Fibroblast of pulmonary artery (primary cell): Measurements from ENCODE around the gene GAN.
"Not testable (repeated sequence)": the region's sequence is repeated elsewhere in the genome, so short reads cannot be mapped to it uniquely, and the experiment has no call there.

Experiments
- DNase-seq: peaks from one replicate; pipeline ENCODE4 v3.0.0-alpha.2; 2010; ENCODE audit warnings: low read depth
- H3K4me3 ChIP-seq: replicated peaks from 2 replicates; pipeline ENCODE4 v1.5.1; 2011; ENCODE audit warnings: low read depth, mild to moderate bottlenecking, control low read depth, low read length, moderate library complexity
- TF ChIP-seq, protein P1 (sequence below): IDR thresholded peaks from 2 replicates; pipeline ENCODE4 v1.5.1; 2011; ENCODE audit warnings: mild to moderate bottlenecking, control low read depth, low read length, inconsistent platforms; ENCODE audit errors: missing control alignments

GAN gene

DNA sequence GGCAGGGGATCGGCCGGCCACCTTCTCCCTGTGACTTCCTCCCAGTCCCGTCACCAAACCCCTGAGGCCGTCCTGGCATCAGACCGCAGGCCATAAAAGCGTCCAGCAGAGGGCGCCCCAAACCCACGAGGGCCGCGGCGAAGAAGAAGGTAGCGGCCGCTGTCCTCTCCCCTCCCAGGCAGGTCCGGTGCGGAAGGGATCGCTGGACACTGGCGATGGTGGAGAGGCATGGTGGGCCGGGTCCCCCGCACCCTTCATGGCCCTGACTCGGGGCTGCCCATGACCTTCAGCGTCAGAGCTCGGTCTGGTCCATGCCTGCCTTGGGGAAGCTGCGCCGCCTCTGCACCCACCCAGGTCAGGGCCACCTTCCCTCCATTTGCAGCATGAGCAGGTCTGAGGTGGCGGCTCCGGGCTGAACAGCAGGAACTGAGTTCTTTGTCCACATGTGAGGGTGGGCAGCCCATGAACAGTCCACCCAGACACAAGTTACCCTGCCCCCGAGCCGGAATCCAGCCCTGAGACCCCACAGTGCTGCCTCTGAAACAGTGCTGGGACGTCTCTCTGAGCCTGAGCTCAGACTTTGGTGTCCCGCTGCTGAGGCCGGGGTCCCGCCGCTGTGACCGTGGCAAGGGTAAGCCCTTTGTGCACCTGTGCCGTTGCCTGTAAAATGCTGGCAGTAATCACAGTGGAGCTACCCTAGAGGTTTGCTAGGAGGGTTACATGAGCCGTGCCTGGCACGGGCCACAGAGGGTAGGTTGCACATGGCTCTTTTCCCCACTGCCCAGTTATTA is 89.0 kb downstream of the GAN start:
- no peak overlapping the region for H3K4me3 ChIP-seq
- TF ChIP-seq, protein P1, sequence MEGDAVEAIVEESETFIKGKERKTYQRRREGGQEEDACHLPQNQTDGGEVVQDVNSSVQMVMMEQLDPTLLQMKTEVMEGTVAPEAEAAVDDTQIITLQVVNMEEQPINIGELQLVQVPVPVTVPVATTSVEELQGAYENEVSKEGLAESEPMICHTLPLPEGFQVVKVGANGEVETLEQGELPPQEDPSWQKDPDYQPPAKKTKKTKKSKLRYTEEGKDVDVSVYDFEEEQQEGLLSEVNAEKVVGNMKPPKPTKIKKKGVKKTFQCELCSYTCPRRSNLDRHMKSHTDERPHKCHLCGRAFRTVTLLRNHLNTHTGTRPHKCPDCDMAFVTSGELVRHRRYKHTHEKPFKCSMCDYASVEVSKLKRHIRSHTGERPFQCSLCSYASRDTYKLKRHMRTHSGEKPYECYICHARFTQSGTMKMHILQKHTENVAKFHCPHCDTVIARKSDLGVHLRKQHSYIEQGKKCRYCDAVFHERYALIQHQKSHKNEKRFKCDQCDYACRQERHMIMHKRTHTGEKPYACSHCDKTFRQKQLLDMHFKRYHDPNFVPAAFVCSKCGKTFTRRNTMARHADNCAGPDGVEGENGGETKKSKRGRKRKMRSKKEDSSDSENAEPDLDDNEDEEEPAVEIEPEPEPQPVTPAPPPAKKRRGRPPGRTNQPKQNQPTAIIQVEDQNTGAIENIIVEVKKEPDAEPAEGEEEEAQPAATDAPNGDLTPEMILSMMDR, result peak; percentile 83
- DNase-seq, result peak; percentile 73

- DNase-seq, result not testable (repeated sequence)
These were observed 90.2 kb downstream of the GAN start for GRCh38 chr16:81405002-81405401.

DNA sequence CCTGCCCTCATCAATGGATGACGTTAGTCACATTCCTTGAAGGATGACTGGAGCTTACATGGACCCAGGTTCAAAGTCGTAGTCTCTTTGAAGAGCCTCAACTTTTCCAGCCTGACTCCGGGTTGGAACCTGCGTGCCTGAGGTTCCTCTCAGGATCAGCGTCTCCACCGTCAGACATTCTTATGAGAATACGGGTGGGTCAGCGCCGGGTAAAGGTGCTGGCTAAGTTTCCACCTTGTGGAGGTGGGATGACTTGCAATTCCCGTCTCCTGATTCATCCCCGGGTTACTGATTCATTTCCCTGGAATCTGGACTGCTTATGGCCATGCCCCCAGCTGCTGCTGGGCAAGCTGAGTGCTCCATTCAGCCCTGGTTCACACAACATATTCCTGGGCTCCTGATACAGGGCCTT is 90.9 kb downstream of the GAN start:
- TF ChIP-seq, protein P1, result peak; percentile 22
- DNase-seq, result peak; percentile 92
- H3K4me3 ChIP-seq, result no peak overlapping the region

More at GRCh38 chr16:81405002-81405401, 90.2 kb downstream of the GAN start:
- not testable (repeated sequence) for H3K4me3 ChIP-seq

DNA sequence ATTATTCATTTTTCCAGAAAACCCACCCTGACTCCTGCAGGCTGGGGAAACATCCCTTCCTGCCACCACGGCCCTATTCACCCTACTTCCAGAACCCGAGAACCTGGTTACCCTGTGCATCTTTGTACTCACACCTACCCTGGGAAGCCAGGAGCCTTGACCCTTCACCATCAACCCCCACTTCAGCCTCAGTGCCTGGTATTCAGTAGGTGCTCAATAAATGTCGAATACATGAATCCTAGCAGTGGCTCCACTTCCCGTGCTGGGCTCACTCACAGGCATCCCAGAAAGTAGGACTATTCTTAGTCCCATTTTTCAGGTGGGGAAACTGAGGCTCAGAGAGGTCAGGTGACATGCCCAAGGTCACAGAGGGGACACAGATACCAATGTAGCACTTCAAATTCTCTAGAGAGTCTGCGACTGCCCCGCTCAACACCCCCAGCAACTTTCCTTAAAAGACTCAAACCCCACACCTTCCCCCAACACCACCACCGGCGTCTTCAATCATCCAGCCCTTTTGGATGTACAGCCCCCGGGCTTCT is 93.7 kb downstream of the GAN start:
- DNase-seq, result no peak
- TF ChIP-seq, protein P1, result no peak

GRCh38 chr16:81409016-81409556 is 94.3 kb downstream of the GAN start:
- TF ChIP-seq, protein P1, result no peak
- no peak for DNase-seq
- no peak overlapping the region for H3K4me3 ChIP-seq

More for the DNA sequence above, 93.7 kb downstream of the GAN start:
- no peak overlapping the region for H3K4me3 ChIP-seq

GRCh38 chr16:81410643-81411293 is 96.0 kb downstream of the GAN start:
- H3K4me3 ChIP-seq, result no peak overlapping the region
- TF ChIP-seq, protein P1, result no peak
- DNase-seq, result no peak
